H9 (cell line): ENCODE data around the gene KAZALD1. TPM values are rescaled to one million over a fixed set of nuclear protein-coding genes. Genes with fewer than 3 reads are reported as not detected.

Experiments
- DNase-seq: peaks from one replicate; pipeline ENCODE4 v3.0.0-alpha.2; 2017
- H2AFZ ChIP-seq: one replicate; pipeline ENCODE4 v1.6.1; 2013; ENCODE audit warnings: mild to moderate bottlenecking, low read length, control low read depth, moderate library complexity
- H2AK5ac ChIP-seq: 2 replicates; pipeline ENCODE4 v1.6.1; 2013; ENCODE audit warnings: low read length, control low read depth, mixed read lengths; ENCODE audit not compliant: insufficient read length
- H2BK120ac ChIP-seq: one replicate; pipeline ENCODE4 v1.6.1; 2013; ENCODE audit warnings: low read depth, mild to moderate bottlenecking, low read length, control low read depth, inconsistent platforms; ENCODE audit not compliant: poor library complexity, severe bottlenecking
- H2BK12ac ChIP-seq: 2 replicates; pipeline ENCODE4 v1.6.1; 2013; ENCODE audit warnings: low read length, control low read depth, mixed read lengths, low read depth; ENCODE audit not compliant: insufficient read length
- H2BK15ac ChIP-seq: 2 replicates; pipeline ENCODE4 v1.6.1; 2013; ENCODE audit warnings: low read depth, low read length, control low read depth
- H2BK20ac ChIP-seq: one replicate; pipeline ENCODE4 v1.6.1; 2013; ENCODE audit warnings: low read depth, mild to moderate bottlenecking, low read length, control low read depth, inconsistent platforms; ENCODE audit not compliant: poor library complexity, severe bottlenecking
- H2BK5ac ChIP-seq: 2 replicates; pipeline ENCODE4 v1.6.1; 2013; ENCODE audit warnings: low read length, control low read depth, mixed read lengths; ENCODE audit not compliant: insufficient read length
- H3K14ac ChIP-seq: 2 replicates; pipeline ENCODE4 v1.6.1; 2013; ENCODE audit warnings: low read length, control low read depth; ENCODE audit not compliant: insufficient read depth
- H3K18ac ChIP-seq: 2 replicates; pipeline ENCODE4 v1.6.1; 2013; ENCODE audit warnings: low read depth, mild to moderate bottlenecking, mixed read lengths, low read length, control low read depth; ENCODE audit not compliant: insufficient read length
- H3K23ac ChIP-seq: 2 replicates; pipeline ENCODE4 v1.6.1; 2013; ENCODE audit warnings: low read length, control low read depth, mixed read lengths, low read depth; ENCODE audit not compliant: insufficient read length
- H3K23me2 ChIP-seq: 2 replicates; pipeline ENCODE4 v1.6.1; 2013; ENCODE audit warnings: low read depth, mild to moderate bottlenecking, mixed read lengths, low read length, control low read depth; ENCODE audit not compliant: insufficient read length, poor library complexity, severe bottlenecking
- H3K27ac ChIP-seq: 2 replicates; pipeline ENCODE4 v1.5.1; 2013; ENCODE audit warnings: low read length, control low read depth, mixed read lengths, low read depth; ENCODE audit not compliant: insufficient read length
- H3K27me3 ChIP-seq: 2 replicates; pipeline ENCODE4 v1.6.1; 2013; ENCODE audit warnings: low read length, control low read depth, inconsistent platforms; ENCODE audit not compliant: insufficient read depth
- H3K4ac ChIP-seq: 2 replicates; pipeline ENCODE4 v1.6.1; 2013; ENCODE audit warnings: low read depth, mild to moderate bottlenecking, control low read depth, inconsistent platforms, low read length, moderate library complexity
- H3K4me1 ChIP-seq: 2 replicates; pipeline ENCODE4 v1.6.1; 2013; ENCODE audit warnings: low read length, control low read depth, inconsistent platforms; ENCODE audit not compliant: insufficient read depth
- H3K4me2 ChIP-seq: 2 replicates; pipeline ENCODE4 v1.6.1; 2013; ENCODE audit warnings: low read length, control low read depth, mixed read lengths; ENCODE audit not compliant: insufficient read length, insufficient read depth
- H3K56ac ChIP-seq: 2 replicates; pipeline ENCODE4 v1.6.1; 2013; ENCODE audit warnings: low read depth, mild to moderate bottlenecking, mixed read lengths, low read length, control low read depth; ENCODE audit not compliant: insufficient read length
- H3K79me1 ChIP-seq: 2 replicates; pipeline ENCODE4 v1.6.1; 2013; ENCODE audit warnings: low read depth, mild to moderate bottlenecking, moderate library complexity, low read length, control low read depth, inconsistent platforms; ENCODE audit not compliant: insufficient read depth, poor library complexity, severe bottlenecking
- H3K79me2 ChIP-seq: 2 replicates; pipeline ENCODE4 v1.6.1; 2013; ENCODE audit warnings: low read length, control low read depth, inconsistent platforms; ENCODE audit not compliant: insufficient read depth
- H3K9ac ChIP-seq: 2 replicates; pipeline ENCODE4 v1.6.1; 2013; ENCODE audit warnings: low read length, control low read depth, mixed read lengths; ENCODE audit not compliant: insufficient read length; ENCODE audit errors: extremely low read depth
- H3K9me3 ChIP-seq: one replicate; pipeline ENCODE4 v1.6.1; 2013; ENCODE audit warnings: low read depth, low read length, inconsistent platforms; ENCODE audit not compliant: control insufficient read depth
- H3T11ph ChIP-seq: one replicate; pipeline ENCODE4 v1.6.1; 2013; ENCODE audit warnings: mild to moderate bottlenecking, low read length, control low read depth, inconsistent platforms
- H4K20me1 ChIP-seq: one replicate; pipeline ENCODE4 v1.6.1; 2013; ENCODE audit not compliant: control insufficient read depth, insufficient read length, insufficient read depth
- H4K5ac ChIP-seq: 2 replicates; pipeline ENCODE4 v1.6.1; 2013; ENCODE audit warnings: low read depth, mild to moderate bottlenecking, mixed read lengths, low read length, control low read depth; ENCODE audit not compliant: insufficient read length
- H4K8ac ChIP-seq: replicated peaks from 2 replicates; pipeline ENCODE4 v1.6.1; 2013; ENCODE audit warnings: low read length, control low read depth, mixed read lengths, low read depth; ENCODE audit not compliant: insufficient read length
- H4K91ac ChIP-seq: 2 replicates; pipeline ENCODE4 v1.6.1; 2013; ENCODE audit warnings: low read depth, mild to moderate bottlenecking, moderate library complexity, mixed read lengths, low read length, control low read depth; ENCODE audit not compliant: insufficient read length
- H3K27ac Mint-ChIP-seq, 3 experiments: 2 replicates in 2 of 3; 3 replicates in 1 of 3; pipeline ENCODE4 v1.8.0; 2020 to 2021; ENCODE audit warnings: mixed read lengths in 3 of 3, mild to moderate bottlenecking in 1 of 3, moderate library complexity in 1 of 3
- H3K27me3 Mint-ChIP-seq: 2 replicates; pipeline ENCODE4 v1.8.0; 2021; ENCODE audit warnings: low read depth, mild to moderate bottlenecking, moderate library complexity, mixed read lengths
- H3K36me3 Mint-ChIP-seq, 3 experiments: 2 replicates in 2 of 3; 3 replicates in 1 of 3; pipeline ENCODE4 v1.8.0; 2020 to 2021; ENCODE audit warnings: low read depth in 3 of 3, mixed read lengths in 3 of 3; ENCODE audit not compliant: insufficient read depth in 1 of 3
- H3K4me1 Mint-ChIP-seq, 2 experiments: 2 replicates each; pipeline ENCODE4 v1.8.0; 2020; ENCODE audit warnings: mixed read lengths in 2 of 2
- H3K4me3 Mint-ChIP-seq, 2 experiments: 2 replicates in 1 of 2; 3 replicates in 1 of 2; pipeline ENCODE4 v1.8.0; 2020 to 2021; ENCODE audit warnings: mild to moderate bottlenecking in 2 of 2, mixed read lengths in 2 of 2, moderate library complexity in 1 of 2
- H3K9me3 Mint-ChIP-seq, 2 experiments: 2 replicates in 1 of 2; 3 replicates in 1 of 2; pipeline ENCODE4 v1.8.0; 2020; ENCODE audit warnings: mild to moderate bottlenecking in 2 of 2, mixed read lengths in 2 of 2, moderate library complexity in 1 of 2
- WGBS: extraction: QIAGEN DNeasy Blood & Tissue Kit; methylation state at CpG from one replicate; pipeline ENCODE4 v1.1.7; 2013; ENCODE audit warnings: missing lambda C conversion rate, low lambda C conversion rate, mixed read lengths; ENCODE audit not compliant: insufficient read length; ENCODE audit errors: extremely low coverage; 5-methylcytosine and 5-hydroxymethylcytosine counted together
- total RNA-seq: library from RNA; stranded (reverse); gene quantifications from 2 replicates; pipeline ENCODE4 v1.2.1, GENCODE V29; 2021
- TF ChIP-seq, protein P1 (sequence below): fragments of 200-600 bp; sonication (generic); conservative IDR thresholded peaks from 3 replicates; pipeline ENCODE4 v1.8.0; 2021; ENCODE audit warnings: antibody characterized with exemption, mild to moderate bottlenecking

The KAZALD1 gene
- total RNA-seq, 1 experiment from 2014 or later, result 2.9 TPM

DNA sequence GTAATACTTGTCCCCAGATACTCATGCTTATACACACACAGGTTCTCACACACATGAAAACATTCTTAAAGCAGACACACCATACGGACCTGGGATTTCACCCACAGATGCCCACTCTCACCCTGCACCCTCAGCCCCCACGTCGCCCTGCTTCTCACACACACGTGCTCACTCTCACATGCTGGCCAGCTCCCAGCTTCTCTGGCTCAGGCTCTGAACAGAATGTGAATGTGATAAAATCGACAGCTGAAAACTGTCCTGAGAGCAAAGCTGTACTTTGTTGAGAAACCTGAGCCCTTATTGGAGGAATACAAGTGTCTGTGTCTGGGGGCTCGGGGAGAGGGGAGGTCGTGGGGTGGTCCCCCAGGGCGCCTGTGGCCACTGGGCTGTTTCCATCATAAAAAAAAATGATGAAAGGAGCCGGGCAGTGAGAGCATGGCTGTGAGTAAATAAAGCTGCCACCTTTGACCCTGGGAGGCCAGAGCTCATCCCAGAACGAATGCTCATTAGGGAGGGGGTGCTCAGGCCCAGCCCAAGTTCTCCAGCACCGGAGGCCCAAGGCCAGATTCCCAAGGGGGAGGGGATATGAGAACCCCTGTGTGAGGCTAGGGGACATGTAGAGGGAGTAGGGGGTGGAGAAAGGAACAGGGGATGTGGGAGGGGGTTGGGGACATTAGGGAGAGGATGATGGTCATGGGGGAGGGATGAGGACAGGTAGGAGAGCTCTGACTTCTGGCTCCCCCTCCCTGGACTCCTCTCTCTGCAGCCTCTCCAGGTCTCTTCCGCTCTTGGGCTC lies 51.2 kb downstream of the KAZALD1 start:
- no peak overlapping the region for H2BK5ac ChIP-seq
- H3K9me3 ChIP-seq, result no peaks in the 10 kb centered on the region
- no peak overlapping the region for H2BK20ac ChIP-seq
- no peak overlapping the region for H3K18ac ChIP-seq
- H3K27me3 ChIP-seq, result peaks cover 2% of the 10 kb centered on the region; the same call in 1 of the 2 replicates
- no CpG with 5 or more reads among the region's 12 CpGs for WGBS
- H3K56ac ChIP-seq, result no peak overlapping the region
- no peak overlapping the region for H3K4ac ChIP-seq
- no peak overlapping the region for H2BK120ac ChIP-seq
- no peak overlapping the region for H3K4me2 ChIP-seq
- H3K4me3 Mint-ChIP-seq, result no peak overlapping the region; a peak in 1 of 5 replicates
- no peaks in the 10 kb centered on the region for H3K36me3 Mint-ChIP-seq
- no peaks in the 10 kb centered on the region for H3K79me1 ChIP-seq
- H2AFZ ChIP-seq, result no peak overlapping the region
- no peaks in the 10 kb centered on the region for H3K4me1 ChIP-seq
- H3K79me2 ChIP-seq, result no peaks in the 10 kb centered on the region
- H3K9me3 Mint-ChIP-seq, result no peaks in the 10 kb centered on the region
- no peak overlapping the region for H4K91ac ChIP-seq
- H3K9ac ChIP-seq, result no peak overlapping the region
- no peaks in the 10 kb centered on the region for H3K23me2 ChIP-seq
- H3K27ac Mint-ChIP-seq, result no peak overlapping the region
- H4K8ac ChIP-seq, result no peak overlapping the region
- no peak overlapping the region for H2AK5ac ChIP-seq
- H2BK12ac ChIP-seq, result no peak overlapping the region
- H3K4me1 Mint-ChIP-seq, result peaks cover 3 to 27% of the 10 kb centered on the region in 2 experiments; a peak in 3 of 4 replicates
- no peak overlapping the region for H3K27ac ChIP-seq
- H4K5ac ChIP-seq, result no peak overlapping the region
- H4K20me1 ChIP-seq, result no peaks in the 10 kb centered on the region
- peaks cover 66% of the 10 kb centered on the region for H3K27me3 Mint-ChIP-seq
- no peak overlapping the region for H3K23ac ChIP-seq
- no peak overlapping the region for H3T11ph ChIP-seq
- H3K14ac ChIP-seq, result no peak overlapping the region
- no peak overlapping the region for H2BK15ac ChIP-seq
- DNase-seq, result peak; percentile 15
- TF ChIP-seq, protein P1, sequence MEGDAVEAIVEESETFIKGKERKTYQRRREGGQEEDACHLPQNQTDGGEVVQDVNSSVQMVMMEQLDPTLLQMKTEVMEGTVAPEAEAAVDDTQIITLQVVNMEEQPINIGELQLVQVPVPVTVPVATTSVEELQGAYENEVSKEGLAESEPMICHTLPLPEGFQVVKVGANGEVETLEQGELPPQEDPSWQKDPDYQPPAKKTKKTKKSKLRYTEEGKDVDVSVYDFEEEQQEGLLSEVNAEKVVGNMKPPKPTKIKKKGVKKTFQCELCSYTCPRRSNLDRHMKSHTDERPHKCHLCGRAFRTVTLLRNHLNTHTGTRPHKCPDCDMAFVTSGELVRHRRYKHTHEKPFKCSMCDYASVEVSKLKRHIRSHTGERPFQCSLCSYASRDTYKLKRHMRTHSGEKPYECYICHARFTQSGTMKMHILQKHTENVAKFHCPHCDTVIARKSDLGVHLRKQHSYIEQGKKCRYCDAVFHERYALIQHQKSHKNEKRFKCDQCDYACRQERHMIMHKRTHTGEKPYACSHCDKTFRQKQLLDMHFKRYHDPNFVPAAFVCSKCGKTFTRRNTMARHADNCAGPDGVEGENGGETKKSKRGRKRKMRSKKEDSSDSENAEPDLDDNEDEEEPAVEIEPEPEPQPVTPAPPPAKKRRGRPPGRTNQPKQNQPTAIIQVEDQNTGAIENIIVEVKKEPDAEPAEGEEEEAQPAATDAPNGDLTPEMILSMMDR, result no peak
